ENCODE data around the gene PLAAT1.

- TF ChIP-seq CTCF (IDR thresholded peaks at IDR 0.05) (no peak), POLR2A (IDR thresholded peaks at IDR 0.05) (no peak)
These were observed 13.1 kb downstream of the PLAAT1 start for GRCh38 chr3:193253986-193254660.

All from thyroid gland (tissue), 4 donors.